CD14-positive monocyte (primary cell): ENCODE results near the gene LENEP. TPM values are rescaled to one million over a fixed set of nuclear protein-coding genes. Genes with fewer than 3 reads are reported as not detected.
A peak's percentile ranks its signal among the peaks of the same experiment; 100 is the strongest.

ENCODE experiments used
- DNase-seq, 3 donors: peaks; one replicate each; pipeline ENCODE4 v3.0.0-alpha.2; 2011 to 2022
- H2AFZ ChIP-seq: 2 replicates; pipeline ENCODE4 v1.6.0; 2012; ENCODE audit warnings: mild to moderate bottlenecking, low read depth, low read length, inconsistent platforms; ENCODE audit not compliant: insufficient read depth, poor library complexity, severe bottlenecking
- H3K27ac ChIP-seq, 2 donors: 1 replicate in 1 of 2; 2 replicates in 1 of 2; pipeline ENCODE4 v1.5.1; 2012 to 2013; ENCODE audit warnings: low read length in 2 of 2, control low read depth in 1 of 2, inconsistent platforms in 1 of 2, low read depth in 1 of 2, mild to moderate bottlenecking in 1 of 2
- H3K27me3 ChIP-seq, 2 donors: one replicate each; pipeline versions ENCODE4 v1.6.0 to v1.6.1; 2011 to 2013; ENCODE audit warnings: low read length in 2 of 2; ENCODE audit not compliant: control insufficient read depth in 2 of 2, insufficient read depth in 2 of 2
- H3K36me3 ChIP-seq, 2 donors: replicated peaks in 1 of 2; 1 replicate in 1 of 2; 2 replicates in 1 of 2; pipeline versions ENCODE4 v1.5.1 to v1.6.1; 2012 to 2013; ENCODE audit warnings: low read length in 2 of 2, control low read depth in 1 of 2, inconsistent platforms in 1 of 2, mild to moderate bottlenecking in 1 of 2; ENCODE audit not compliant: insufficient read depth in 2 of 2, control insufficient read depth in 1 of 2
- H3K4me1 ChIP-seq, 2 donors: 1 replicate in 1 of 2; 2 replicates in 1 of 2; pipeline versions ENCODE4 v1.5.1 to v1.6.1; 2012 to 2013; ENCODE audit warnings: low read length in 2 of 2, control low read depth in 1 of 2, inconsistent platforms in 1 of 2, mild to moderate bottlenecking in 1 of 2, moderate library complexity in 1 of 2; ENCODE audit not compliant: insufficient read depth in 2 of 2, control insufficient read depth in 1 of 2
- H3K4me2 ChIP-seq: replicated peaks from 2 replicates; pipeline ENCODE3; 2012; ENCODE audit warnings: low read length, moderate library complexity, mild to moderate bottlenecking; ENCODE audit not compliant: poor library complexity, severe bottlenecking; ENCODE audit errors: extremely low read depth
- H3K4me3 ChIP-seq, 3 experiments: fragments of 200-600 bp in 1 of 3; sonication (generic) in 1 of 3; replicated peaks in 1 of 3; 1 replicate in 2 of 3; 2 replicates in 1 of 3; pipeline ENCODE4 v1.5.1; 2011 to 2013; ENCODE audit warnings: low read length in 3 of 3, mild to moderate bottlenecking in 3 of 3, control low read depth in 2 of 3, low read depth in 2 of 3, inconsistent platforms in 1 of 3, moderate library complexity in 1 of 3
- H3K79me2 ChIP-seq: 2 replicates; pipeline ENCODE4 v1.6.0; 2012; ENCODE audit warnings: mild to moderate bottlenecking, control low read depth, inconsistent platforms, low read length, moderate library complexity; ENCODE audit not compliant: insufficient read depth
- H3K9ac ChIP-seq: 2 replicates; pipeline ENCODE4 v1.6.0; 2017; ENCODE audit warnings: low read length, mild to moderate bottlenecking; ENCODE audit not compliant: insufficient read depth, poor library complexity, severe bottlenecking
- H3K9me3 ChIP-seq, 2 donors: replicated peaks in 1 of 2; 1 replicate in 1 of 2; 2 replicates in 1 of 2; pipeline versions ENCODE4 v1.5.1 to v1.6.1; 2012 to 2013; ENCODE audit warnings: low read length in 2 of 2, control low read depth in 1 of 2; ENCODE audit not compliant: control insufficient read depth in 1 of 2, insufficient read depth in 1 of 2
- H4K20me1 ChIP-seq: 2 replicates; pipeline ENCODE4 v1.6.0; 2012; ENCODE audit warnings: mild to moderate bottlenecking, low read length, control low read depth, moderate library complexity; ENCODE audit not compliant: insufficient read depth
- H3K27ac Mint-ChIP-seq, 7 donors: one replicate each; pipeline ENCODE4 v1.8.0; 2020; ENCODE audit warnings: mild to moderate bottlenecking in 7 of 7, mixed read lengths in 7 of 7, moderate library complexity in 6 of 7, inconsistent platforms in 2 of 7
- H3K27me3 Mint-ChIP-seq, 3 donors: one replicate each; pipeline ENCODE4 v1.8.0; 2021 to 2022; ENCODE audit warnings: low read depth in 3 of 3, mild to moderate bottlenecking in 3 of 3, mixed read lengths in 3 of 3, moderate library complexity in 3 of 3, inconsistent platforms in 1 of 3
- H3K36me3 Mint-ChIP-seq, 2 donors: one replicate each; pipeline ENCODE4 v1.8.0; 2020; ENCODE audit warnings: mixed read lengths in 2 of 2, inconsistent platforms in 1 of 2, mild to moderate bottlenecking in 1 of 2
- H3K4me1 Mint-ChIP-seq: one replicate; pipeline ENCODE4 v1.8.0; 2020; ENCODE audit warnings: mild to moderate bottlenecking, mixed read lengths
- H3K4me3 Mint-ChIP-seq, 2 donors: one replicate each; pipeline ENCODE4 v1.8.0; 2020; ENCODE audit warnings: mild to moderate bottlenecking in 2 of 2, mixed read lengths in 2 of 2, moderate library complexity in 1 of 2
- H3K9me3 Mint-ChIP-seq, 7 donors: one replicate each; pipeline ENCODE4 v1.8.0; 2020 to 2022; ENCODE audit warnings: mixed read lengths in 7 of 7, mild to moderate bottlenecking in 6 of 7, moderate library complexity in 6 of 7, inconsistent platforms in 2 of 7
- CTCF ChIP-seq: fragments of 200-600 bp; IDR thresholded peaks from one replicate; pipeline ENCODE4 v1.8.0; 2022; ENCODE audit warnings: antibody characterized with exemption, mild to moderate bottlenecking
- WGBS: methylation state at CpG from one replicate; pipeline ENCODE4 v1.1.5; 2013; ENCODE audit warnings: missing lambda C conversion rate; ENCODE audit not compliant: insufficient coverage; 5-methylcytosine and 5-hydroxymethylcytosine counted together
- intact Hi-C, 2 donors: fragments of 100-400 bp; cut with micrococcal nuclease; formaldehyde crosslinking; loops; one replicate each; pipeline versions ENCODE4 v1.15.0 to v1.15.1; 2023
- polyA plus RNA-seq, 3 donors: library from polyadenylated mRNA; depleted of rRNA in 1 of 3; unstranded in 2 of 3; stranded (reverse) in 1 of 3; fragments of 300-500 nt in 2 of 3; fragments of >200 nt in 1 of 3; fragmentation: Illumina TruSeq in 2 of 3; gene quantifications; 1 replicate in 2 of 3; 2 replicates in 1 of 3; pipeline ENCODE4 v1.2.3, GENCODE V29; 2012 to 2021

The LENEP gene
- polyA plus RNA-seq, 3 donors, result not detected

GRCh38 chr1:155007251-155007828 lies 14.0 kb downstream of the LENEP start:
- Histone ChIP-seq H3K9ac (peak overlapping the region; percentile 79), H3K79me2 (peaks cover 98% of the 10 kb centered on the region), H3K36me3 (peaks cover 0 to 8% of the 10 kb centered on the region in 2 donors), H3K9me3 (no peaks in the 10 kb centered on the region), H3K4me1 (peaks cover 69 to 84% of the 10 kb centered on the region in 2 donors), H3K27me3 (no peaks in the 10 kb centered on the region), H3K27ac (peak overlapping the region; percentile 91 to 99), H2AFZ (no peak overlapping the region), H3K4me3 (peak overlapping the region; percentile 89 to 100 (median 93)), H4K20me1 (peaks cover 50% of the 10 kb centered on the region), H3K4me2 (peak overlapping the region; percentile 100)
- Mint-ChIP-seq H3K27ac (peak overlapping the region; percentile 94 to 100 (median 99)), H3K4me3 (peak overlapping the region; percentile 91 to 98), H3K9me3 (no peaks in the 10 kb centered on the region), H3K36me3 (peaks cover 3 to 23% of the 10 kb centered on the region in 2 donors), H3K4me1 (peaks cover 65% of the 10 kb centered on the region), H3K27me3 (no peaks in the 10 kb centered on the region)
- intact Hi-C loops, result loop anchor here (2.0 to 5.0 kb wide), 3 partner anchors 35 to 45 kb away; partner anchors contain the start of genes SHC1 (in 2 of the 2), ADAM15 (in 1 of the 2) and CKS1B (in 1 of the 2)
- DNase-seq, result no peak
- TF ChIP-seq CTCF, result no peak
- 0% methylated on average over 1 of the region's 6 CpGs for WGBS

- intact Hi-C loops, result loop anchor here (5.0 kb wide), 2 partner anchors 36 to 44 kb away; partner anchors contain the start of genes ADAM15 (in 1 of the 2), CKS1B (in 1 of the 2) and SHC1 (in 1 of the 2)
- Histone ChIP-seq H3K27me3 (no peaks in the 10 kb centered on the region), H3K4me3 (peak overlapping the region; percentile 89 to 100 (median 93)), H3K79me2 (peaks cover 100% of the 10 kb centered on the region), H4K20me1 (peaks cover 60% of the 10 kb centered on the region), H3K9ac (peak overlapping the region; percentile 79), H3K27ac (peak overlapping the region; percentile 91 to 99), H3K4me2 (peak overlapping the region; percentile 100), H3K36me3 (peaks cover 0 to 8% of the 10 kb centered on the region in 2 donors), H3K4me1 (peaks cover 79 to 93% of the 10 kb centered on the region in 2 donors), H3K9me3 (no peaks in the 10 kb centered on the region), H2AFZ (no peak overlapping the region)
- Mint-ChIP-seq H3K27ac (peak overlapping the region; percentile 77 to 100 (median 94)), H3K4me3 (peak overlapping the region; percentile 91 to 98), H3K9me3 (no peaks in the 10 kb centered on the region), H3K4me1 (peaks cover 74% of the 10 kb centered on the region), H3K27me3 (no peaks in the 10 kb centered on the region), H3K36me3 (peaks cover 8 to 27% of the 10 kb centered on the region in 2 donors)
- WGBS, result 4% methylated on average over 5 of the region's 16 CpGs
- TF ChIP-seq CTCF, result no peak
- DNase-seq, result peak in 2 of 3 donors; percentile 54 to 58
Observed at GRCh38 chr1:155008015-155008941, 14.9 kb downstream of the LENEP start.
